GM12878 (cell line): ENCODE results near the gene MMP14. TPM values are rescaled to one million over a fixed set of nuclear protein-coding genes. Genes with fewer than 3 reads are reported as not detected.

ENCODE experiments used
- ATF3 ChIP-seq: IDR thresholded peaks from 2 replicates; pipeline ENCODE4 v1.6.1; 2011; ENCODE audit warnings: low read depth, mild to moderate bottlenecking, low read length, moderate library complexity, borderline replicate concordance; ENCODE audit errors: extremely low read depth
- BACH1 ChIP-seq: fragments of 450-650 bp; IDR thresholded peaks from 2 replicates; pipeline ENCODE4 v1.6.1; 2017; ENCODE audit warnings: mild to moderate bottlenecking, borderline replicate concordance
- BCLAF1 ChIP-seq: fragments of 450-650 bp; IDR thresholded peaks from 2 replicates; pipeline ENCODE4 v1.6.1; 2017; ENCODE audit warnings: antibody characterized with exemption, mild to moderate bottlenecking, moderate library complexity
- E2F4 ChIP-seq: IDR thresholded peaks from 2 replicates; pipeline ENCODE4 v1.6.1; 2012; ENCODE audit warnings: low read depth, low read length, improper control_type of control experiment
- FOXK2 ChIP-seq: fragments of 450-650 bp; IDR thresholded peaks from 2 replicates; pipeline ENCODE4 v1.6.1; 2017; ENCODE audit warnings: mild to moderate bottlenecking, moderate library complexity
- HDAC6 ChIP-seq: fragments of 200-600 bp; sonication (generic); IDR thresholded peaks from one replicate; pipeline ENCODE4 v1.8.0; 2017; ENCODE audit warnings: antibody characterized with exemption; ENCODE audit not compliant: unreplicated experiment
- HDGF ChIP-seq: fragments of 450-650 bp; IDR thresholded peaks from 2 replicates; pipeline ENCODE4 v1.6.1; 2016; ENCODE audit warnings: antibody characterized with exemption
- HSF1 ChIP-seq: fragments of 150-350 bp; IDR thresholded peaks from 2 replicates; pipeline ENCODE4 v1.6.1; 2014; ENCODE audit warnings: mild to moderate bottlenecking, low read depth, low read length
- IKZF2 ChIP-seq, 2 experiments: fragments of 450-650 bp; IDR thresholded peaks; 2 replicates each; pipeline ENCODE4 v1.6.1; 2017; ENCODE audit warnings: mild to moderate bottlenecking in 2 of 2, moderate library complexity in 2 of 2
- KAT2A ChIP-seq: conservative IDR thresholded peaks from 2 replicates; pipeline ENCODE4 v1.6.1; 2011; ENCODE audit warnings: low read depth, low read length; ENCODE audit not compliant: control insufficient read depth
- NR2F1 ChIP-seq: fragments of 450-650 bp; conservative IDR thresholded peaks from 2 replicates; pipeline ENCODE4 v1.6.1; 2017; ENCODE audit warnings: mild to moderate bottlenecking
- PBX3 ChIP-seq: IDR thresholded peaks from 2 replicates; pipeline ENCODE4 v1.6.1; 2011; ENCODE audit warnings: mild to moderate bottlenecking, low read depth, low read length, moderate library complexity; ENCODE audit not compliant: insufficient replicate concordance
- PML ChIP-seq: IDR thresholded peaks from 2 replicates; pipeline ENCODE4 v1.6.1; 2012; ENCODE audit warnings: low read length, inconsistent platforms
- POLR2A ChIP-seq: IDR thresholded peaks from 2 replicates; pipeline ENCODE4 v1.6.1; 2011; ENCODE audit warnings: low read depth, mild to moderate bottlenecking, low read length
- RBBP5 ChIP-seq: fragments of 200-600 bp; sonication (generic); conservative IDR thresholded peaks from 2 replicates; pipeline ENCODE4 v1.6.1; 2016
- RUNX3 ChIP-seq: IDR thresholded peaks from 2 replicates; pipeline ENCODE4 v1.6.1; 2012; ENCODE audit warnings: low read length, inconsistent platforms
- ZBTB33 ChIP-seq: fragments of 450-650 bp; IDR thresholded peaks from 2 replicates; pipeline ENCODE4 v1.6.1; 2017; ENCODE audit warnings: mild to moderate bottlenecking
- ZBTB40 ChIP-seq: fragments of 450-650 bp; IDR thresholded peaks from 2 replicates; pipeline ENCODE4 v1.6.1; 2016; ENCODE audit warnings: mild to moderate bottlenecking, moderate library complexity, borderline replicate concordance
- polyA plus RNA-seq, 11 experiments: library from polyadenylated mRNA; depleted of rRNA in 4 of 11; unstranded in 6 of 11; stranded (reverse) in 5 of 11; fragments of >200 nt; fragmentation: Nextera tagmentation in 4 of 11; fragmentation: Illumina TruSeq in 1 of 11; extraction: Ambion mirVana in 4 of 11; extraction: Trizol in 1 of 11; gene quantifications; 1 replicate in 1 of 11; 2 replicates in 10 of 11; pipeline versions ENCODE4 v1.2.1 to v1.2.3, GENCODE V29; 2011 to 2016; ENCODE audit warnings: inconsistent platforms in 2 of 11, missing spikeins in 2 of 11, low read depth in 1 of 11
- total RNA-seq, 4 experiments: library from RNA; depleted of rRNA in 3 of 4; stranded (reverse); fragments of >200 nt in 3 of 4; fragmentation: Illumina TruSeq in 1 of 4; extraction: Trizol in 1 of 4; gene quantifications; 2 replicates each; pipeline versions ENCODE4 v1.2.1 to v1.2.3, GENCODE V29; 2013 to 2021

Gene MMP14
- total and polyA plus RNA-seq, 10 of the 15 experiments (the other 5 are each of a cell fraction or from before 2014, with no cell fraction given), result 0.31 to 1.9 (median 0.70) TPM; not detected in 2

- TF ChIP-seq E2F4, result no peak
- TF ChIP-seq NR2F1, result no peak
- TF ChIP-seq RBBP5, result no peak
- TF ChIP-seq RUNX3, result peak; percentile 86
- TF ChIP-seq FOXK2, result no peak
- TF ChIP-seq BCLAF1, result no peak
- no peak for TF ChIP-seq ZBTB40
- no peak for TF ChIP-seq KAT2A
- TF ChIP-seq POLR2A, result no peak
- no peak for TF ChIP-seq HDAC6
- no peak for TF ChIP-seq ZBTB33
- TF ChIP-seq ATF3, result no peak
- 0 out of 4 replicates have a peak, but pooled peaks of 1 of the 2 experiments have one; percentile 18 for TF ChIP-seq IKZF2 (IDR thresholded peaks at IDR 0.05)
- no peak for TF ChIP-seq BACH1
- no peak for TF ChIP-seq HDGF
- no peak for TF ChIP-seq HSF1
- TF ChIP-seq PML, result no peak
- no peak for TF ChIP-seq PBX3
These were observed 2.3 kb downstream of the MMP14 start (continued) for GRCh38 chr14:22838631-22839041.
